Gastroesophageal sphincter (tissue), 3 donors: ENCODE results near the gene MCC.

ENCODE experiments used
- CTCF ChIP-seq, 4 experiments: fragments of 200-600 bp in 2 of 4; fragments of 450-650 bp in 2 of 4; sonication (generic) in 1 of 4; IDR thresholded peaks; one replicate each; pipeline ENCODE4 v1.5.1; 2017 to 2019; ENCODE audit warnings: antibody characterized with exemption in 4 of 4, mild to moderate bottlenecking in 2 of 4, moderate library complexity in 2 of 4
- POLR2A ChIP-seq, 2 donors: fragments of 450-650 bp; IDR thresholded peaks; one replicate each; pipeline ENCODE4 v1.6.1; 2017; ENCODE audit warnings: antibody characterized with exemption in 2 of 2, mild to moderate bottlenecking in 2 of 2, moderate library complexity in 1 of 2
- POLR2AphosphoS5 ChIP-seq: sonication (generic); formaldehyde crosslinking; IDR thresholded peaks from one replicate; pipeline ENCODE4 v1.6.1; 2017; ENCODE audit warnings: antibody characterized with exemption

- TF ChIP-seq CTCF (IDR thresholded peaks at IDR 0.05): no peak
- TF ChIP-seq POLR2AphosphoS5: no peak
- no peak for TF ChIP-seq POLR2A (IDR thresholded peaks at IDR 0.05)
Observed at GRCh38 chr5:113150821-113151220, 337.4 kb downstream of the MCC start.
